Fibroblast of lung (primary cell): ENCODE data around the gene SHANK1. TPM values are rescaled to one million over a fixed set of nuclear protein-coding genes. Genes with fewer than 3 reads are reported as not detected.

Experiments used
- DNase-seq, 2 donors: peaks; one replicate each; pipeline versions ENCODE4 v3.0.0 to v3.0.0-alpha.2; 2010; ENCODE audit warnings: low read depth in 2 of 2
- H2AFZ ChIP-seq: 2 replicates; pipeline ENCODE4 v1.5.1; 2012; ENCODE audit warnings: low read length, control low read depth, inconsistent platforms
- H3K27ac ChIP-seq: 2 replicates; pipeline ENCODE4 v1.5.1; 2011; ENCODE audit warnings: low read length, control low read depth; ENCODE audit not compliant: insufficient read depth
- H3K27me3 ChIP-seq: 2 replicates; pipeline ENCODE4 v1.5.1; 2011; ENCODE audit warnings: mild to moderate bottlenecking, low read length; ENCODE audit not compliant: control insufficient read depth, insufficient read depth
- H3K36me3 ChIP-seq: 2 replicates; pipeline ENCODE4 v1.5.1; 2011; ENCODE audit warnings: low read length; ENCODE audit not compliant: control insufficient read depth, insufficient read depth
- H3K4me1 ChIP-seq: 2 replicates; pipeline ENCODE4 v1.5.1; 2011; ENCODE audit warnings: low read length; ENCODE audit not compliant: control insufficient read depth, insufficient read depth; ENCODE audit errors: extremely low read depth
- H3K4me2 ChIP-seq: 2 replicates; pipeline ENCODE4 v1.5.1; 2011; ENCODE audit warnings: low read length, control low read depth; ENCODE audit not compliant: insufficient read depth; ENCODE audit errors: extremely low read depth
- H3K4me3 ChIP-seq, 4 experiments: fragments of 200-600 bp in 1 of 4; sonication (generic) in 1 of 4; replicated peaks in 1 of 4; 2 replicates each; pipeline ENCODE4 v1.5.1; 2011 to 2016; ENCODE audit warnings: low read length in 4 of 4, low read depth in 3 of 4, mild to moderate bottlenecking in 3 of 4, control low read depth in 2 of 4, inconsistent platforms in 1 of 4, mixed read lengths in 1 of 4; ENCODE audit not compliant: insufficient read depth in 1 of 4; ENCODE audit errors: control extremely low read depth in 1 of 4
- H3K79me2 ChIP-seq: 2 replicates; pipeline ENCODE4 v1.5.1; 2012; ENCODE audit warnings: mild to moderate bottlenecking, low read length, inconsistent platforms; ENCODE audit not compliant: control insufficient read depth, insufficient read depth
- H3K9ac ChIP-seq: 2 replicates; pipeline ENCODE4 v1.5.1; 2011; ENCODE audit warnings: mild to moderate bottlenecking, low read length, control low read depth; ENCODE audit not compliant: insufficient read depth
- H3K9me3 ChIP-seq: 2 replicates; pipeline ENCODE4 v1.5.1; 2012; ENCODE audit warnings: low read depth, low read length; ENCODE audit not compliant: control insufficient read depth, insufficient read depth
- H4K20me1 ChIP-seq: 2 replicates; pipeline ENCODE4 v1.5.1; 2011; ENCODE audit warnings: low read length; ENCODE audit not compliant: control insufficient read depth, insufficient read depth; ENCODE audit errors: extremely low read depth
- CTCF ChIP-seq, 2 donors: IDR thresholded peaks in 1 of 2; conservative IDR thresholded peaks in 1 of 2; 1 replicate in 1 of 2; 2 replicates in 1 of 2; pipeline ENCODE4 v1.5.1; 2011 to 2012; ENCODE audit warnings: low read length in 2 of 2, control low read depth in 1 of 2, inconsistent platforms in 1 of 2, low read depth in 1 of 2, mild to moderate bottlenecking in 1 of 2
- EZH2 ChIP-seq: IDR thresholded peaks from 2 replicates; pipeline ENCODE4 v1.5.1; 2012; ENCODE audit warnings: low read length, control low read depth, mild to moderate bottlenecking; ENCODE audit errors: missing control alignments
- polyA plus RNA-seq, 2 donors: library from polyadenylated mRNA; depleted of rRNA in 1 of 2; stranded (reverse) in 1 of 2; unstranded in 1 of 2; fragments of >200 nt; gene quantifications; 2 replicates each; pipeline ENCODE4 v1.2.1, GENCODE V29; 2011 to 2012; ENCODE audit warnings: missing spikeins in 1 of 2
- total RNA-seq: library from RNA; depleted of rRNA; stranded (reverse); fragments of >200 nt; gene quantifications from 2 replicates; pipeline ENCODE4 v1.2.1, GENCODE V29; 2014

SHANK1 gene
- total and polyA plus RNA-seq, 2 donors (not counting 1 experiment from before 2014, with no cell fraction given), result 1.4 to 7.9 TPM

- Histone ChIP-seq H3K79me2 (no peaks in the 10 kb centered on the region), H3K27ac (no peak overlapping the region), H3K4me3 (no peak overlapping the region), H2AFZ (no peak overlapping the region), H4K20me1 (no peaks in the 10 kb centered on the region), H3K4me2 (no peak overlapping the region), H3K9ac (no peak overlapping the region), H3K27me3 (no peaks in the 10 kb centered on the region), H3K36me3 (no peaks in the 10 kb centered on the region), H3K4me1 (no peaks in the 10 kb centered on the region), H3K9me3 (no peaks in the 10 kb centered on the region)
- TF ChIP-seq CTCF (conservative IDR thresholded peaks at IDR 0.05 in 1 of 2, IDR thresholded peaks at IDR 0.05 in 1 of 2; ENCODE audit: low read depth in 1 of 2, low read length in 2 of 2), result no peak
- no peak for TF ChIP-seq EZH2
- DNase-seq, result no peak
Observed at GRCh38 chr19:50702158-50702870, 17.3 kb downstream of the SHANK1 start.

GRCh38 chr19:50701367-50701985 lies 18.1 kb downstream of the SHANK1 start:
- Histone ChIP-seq H3K79me2 (no peaks in the 10 kb centered on the region), H3K9ac (no peak overlapping the region), H2AFZ (no peak overlapping the region), H3K4me1 (no peaks in the 10 kb centered on the region), H3K36me3 (no peaks in the 10 kb centered on the region), H3K9me3 (no peaks in the 10 kb centered on the region), H3K4me2 (no peak overlapping the region), H3K27ac (no peak overlapping the region), H3K27me3 (no peaks in the 10 kb centered on the region), H4K20me1 (no peaks in the 10 kb centered on the region), H3K4me3 (no peak overlapping the region)
- DNase-seq, result no peak
- TF ChIP-seq EZH2 (no peak), CTCF (conservative IDR thresholded peaks at IDR 0.05 in 1 of 2, IDR thresholded peaks at IDR 0.05 in 1 of 2; ENCODE audit: low read depth in 1 of 2, low read length in 2 of 2) (no peak)

GRCh38 chr19:50697414-50698124 lies 22.0 kb downstream of the SHANK1 start:
- H3K36me3 ChIP-seq, result no peaks in the 10 kb centered on the region
- H3K9ac ChIP-seq, result no peak overlapping the region
- no peak overlapping the region for H3K4me2 ChIP-seq
- no peaks in the 10 kb centered on the region for H3K4me1 ChIP-seq
- no peak overlapping the region for H3K4me3 ChIP-seq
- no peak overlapping the region for H2AFZ ChIP-seq
- H3K9me3 ChIP-seq, result no peaks in the 10 kb centered on the region
- no peaks in the 10 kb centered on the region for H3K79me2 ChIP-seq
- no peak overlapping the region for H3K27ac ChIP-seq
- no peak for DNase-seq
- H3K27me3 ChIP-seq, result peaks cover 4% of the 10 kb centered on the region
- H4K20me1 ChIP-seq, result no peaks in the 10 kb centered on the region
- no peak for TF ChIP-seq CTCF (conservative IDR thresholded peaks at IDR 0.05 in 1 of 2, IDR thresholded peaks at IDR 0.05 in 1 of 2; ENCODE audit: low read depth in 1 of 2, low read length in 2 of 2)
- no peak for TF ChIP-seq EZH2
